Bone marrow (tissue), 2 donors: ENCODE measurements around the gene PDE6D.

Source experiments
- DNase-seq, 2 donors: peaks; one replicate each; lab custom pipeline; 2025; lab: John Stamatoyannopoulos, UW

PDE6D gene

GRCh38 chr2:231706731-231707624, 74.1 kb downstream of the PDE6D start:
- peak; percentile 96 to 99 for DNase-seq

DNA sequence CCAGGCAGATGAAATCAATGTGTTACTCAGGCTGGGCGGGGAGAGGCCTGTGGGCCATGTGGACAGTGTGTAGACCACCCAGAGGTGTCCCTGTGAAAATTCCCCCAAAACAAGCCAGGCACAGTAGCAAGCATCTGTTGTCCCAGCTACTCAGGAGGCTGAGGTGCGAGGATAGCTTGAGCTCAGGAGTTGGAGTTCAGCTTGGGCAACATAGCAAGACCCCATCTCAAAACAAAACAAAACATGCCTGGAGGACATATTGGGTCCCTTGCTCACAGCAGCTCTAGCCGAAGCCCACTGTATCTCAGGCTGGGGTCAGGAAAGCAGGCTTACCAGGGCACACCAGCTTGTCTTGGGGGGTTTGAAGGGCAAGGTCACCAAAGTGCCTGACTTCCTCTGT, 77.1 kb downstream of the PDE6D start:
- no peak for DNase-seq

DNA sequence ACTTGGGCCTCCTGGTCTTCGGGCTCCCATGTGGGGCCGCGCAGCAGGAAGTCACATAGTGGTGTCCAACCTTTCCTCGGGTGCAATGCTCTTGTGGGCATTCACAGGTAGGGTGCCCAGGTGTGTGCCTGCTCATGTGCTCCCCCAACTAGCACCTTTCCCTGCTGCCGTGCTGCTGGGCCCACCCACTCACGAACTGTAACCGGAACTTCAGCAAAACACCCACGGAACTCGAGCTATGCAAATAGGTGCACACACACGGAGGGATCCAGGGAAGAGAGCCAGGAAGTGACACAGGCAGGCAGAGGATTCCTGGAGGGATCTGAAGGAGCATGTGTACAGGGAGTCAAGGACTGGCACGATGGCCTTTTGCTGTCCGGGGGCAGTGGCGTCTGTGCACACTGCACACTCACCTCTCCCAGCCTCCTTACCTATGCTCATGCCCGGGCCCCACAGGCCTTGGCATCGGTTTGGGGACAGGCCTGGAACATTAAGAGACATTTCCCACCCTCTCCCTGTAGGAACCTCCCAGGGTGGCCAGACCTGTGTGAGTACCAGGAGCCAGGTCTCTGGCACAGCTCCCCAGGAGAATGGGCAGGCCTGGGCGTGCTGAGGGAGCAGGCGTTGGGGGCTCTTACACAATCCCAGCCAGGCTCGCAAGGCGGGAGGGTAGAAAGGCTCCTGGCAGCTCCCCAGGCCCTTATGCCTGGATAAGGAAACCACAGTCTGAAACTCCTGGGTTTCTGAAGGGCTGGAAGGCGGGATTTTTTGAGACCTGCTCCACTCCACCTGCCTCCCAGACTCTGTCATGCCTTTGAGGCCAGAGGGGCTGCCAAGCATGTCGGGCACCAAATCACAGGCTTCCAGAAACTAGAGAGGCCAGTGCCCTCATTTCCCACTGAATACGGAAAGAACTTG, 79.4 kb downstream of the PDE6D start:
- no peak for DNase-seq

- no peak for DNase-seq
These were observed 82.1 kb downstream of the PDE6D start for GRCh38 chr2:231699006-231699405.

DNA sequence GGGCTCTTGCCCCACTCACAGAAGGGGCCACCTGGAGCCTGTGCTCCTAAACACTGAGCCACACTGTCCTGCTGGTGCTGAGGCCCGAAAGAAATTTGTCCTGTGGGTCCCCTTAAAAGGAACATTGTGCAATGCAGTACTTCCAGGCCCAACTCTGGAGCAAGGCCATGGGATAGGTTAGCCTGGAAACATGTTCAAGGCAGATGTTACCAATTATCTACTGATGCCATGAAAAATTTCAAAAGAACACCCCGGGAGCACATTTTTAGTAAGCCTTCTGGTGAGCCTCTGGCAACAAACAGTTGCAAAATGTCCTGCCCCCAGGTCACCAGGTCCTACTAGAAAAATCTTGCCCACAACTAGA, 85.1 kb downstream of the PDE6D start:
- DNase-seq = no peak

GRCh38 chr2:231693956-231694355, 87.1 kb downstream of the PDE6D start:
- DNase-seq = no peak

DNA sequence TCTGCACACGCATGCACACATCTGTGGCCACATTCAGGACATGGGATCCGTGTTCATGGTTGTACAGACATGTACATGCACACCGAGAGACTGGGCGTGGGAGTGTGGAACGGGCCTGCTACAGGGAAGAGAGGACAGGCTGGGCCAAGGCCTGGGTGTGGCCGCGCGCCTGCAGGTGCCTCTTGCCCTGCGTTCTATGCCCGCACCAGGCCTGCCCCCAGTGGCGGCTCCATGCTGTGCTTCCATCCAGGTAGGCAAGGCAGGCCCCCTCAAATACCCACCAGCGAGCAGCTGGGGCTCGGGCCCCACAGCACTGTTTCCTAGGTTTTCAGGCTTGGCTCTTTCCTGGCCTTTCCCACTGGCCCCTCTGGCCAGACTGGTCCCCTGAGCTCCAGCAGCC, 88.2 kb downstream of the PDE6D start:
- DNase-seq = no peak

DNA sequence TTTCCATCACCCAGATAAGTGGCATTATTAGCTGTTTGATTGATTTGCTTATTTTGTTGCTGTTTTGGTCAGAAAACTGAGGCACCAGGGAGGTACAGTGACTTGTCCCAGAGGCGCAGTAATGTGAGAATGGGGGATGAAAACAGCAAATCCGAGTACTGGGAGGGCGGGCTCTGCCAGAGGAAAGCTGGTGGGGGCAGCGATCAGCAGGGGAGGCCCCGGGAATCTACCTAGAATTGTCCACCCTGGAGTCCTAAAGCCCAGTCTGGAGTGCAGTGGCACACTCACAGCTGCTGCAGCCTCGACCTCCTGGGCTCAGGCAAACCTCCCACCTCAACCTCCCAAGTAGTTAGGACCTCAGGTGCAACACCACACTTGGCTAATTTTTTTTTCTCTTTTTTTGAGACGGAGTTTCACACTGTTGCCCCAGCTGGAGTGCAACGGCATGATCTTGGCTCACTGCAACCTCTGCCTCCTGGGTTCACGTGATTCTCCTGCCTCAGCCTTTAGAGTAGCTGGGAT, 89.8 kb downstream of the PDE6D start:
- no peak for DNase-seq

GRCh38 chr2:231689124-231689893, 91.8 kb downstream of the PDE6D start:
- no peak for DNase-seq

DNA sequence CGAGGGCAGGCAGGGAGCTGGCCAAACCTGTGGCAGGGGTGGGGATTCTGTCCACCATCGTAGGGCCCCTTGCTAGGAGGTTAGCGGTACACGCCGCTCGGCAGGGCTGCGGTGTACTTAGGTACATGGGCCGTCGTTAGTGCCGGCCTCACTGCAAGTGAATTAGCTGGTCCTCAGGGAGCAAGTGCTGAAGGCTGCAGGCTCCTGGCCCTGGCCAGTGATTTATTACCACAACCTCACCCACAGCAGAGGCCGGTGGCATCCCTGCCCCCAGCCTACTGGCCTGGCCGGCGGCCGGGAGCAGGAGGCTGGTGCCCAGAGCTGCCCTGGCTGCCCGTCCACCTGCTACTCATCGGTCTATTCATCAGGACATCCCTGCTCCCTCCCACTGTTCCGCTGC, 92.4 kb downstream of the PDE6D start:
- DNase-seq = no peak

GRCh38 chr2:231687961-231688360, 93.1 kb downstream of the PDE6D start:
- no peak for DNase-seq

DNA sequence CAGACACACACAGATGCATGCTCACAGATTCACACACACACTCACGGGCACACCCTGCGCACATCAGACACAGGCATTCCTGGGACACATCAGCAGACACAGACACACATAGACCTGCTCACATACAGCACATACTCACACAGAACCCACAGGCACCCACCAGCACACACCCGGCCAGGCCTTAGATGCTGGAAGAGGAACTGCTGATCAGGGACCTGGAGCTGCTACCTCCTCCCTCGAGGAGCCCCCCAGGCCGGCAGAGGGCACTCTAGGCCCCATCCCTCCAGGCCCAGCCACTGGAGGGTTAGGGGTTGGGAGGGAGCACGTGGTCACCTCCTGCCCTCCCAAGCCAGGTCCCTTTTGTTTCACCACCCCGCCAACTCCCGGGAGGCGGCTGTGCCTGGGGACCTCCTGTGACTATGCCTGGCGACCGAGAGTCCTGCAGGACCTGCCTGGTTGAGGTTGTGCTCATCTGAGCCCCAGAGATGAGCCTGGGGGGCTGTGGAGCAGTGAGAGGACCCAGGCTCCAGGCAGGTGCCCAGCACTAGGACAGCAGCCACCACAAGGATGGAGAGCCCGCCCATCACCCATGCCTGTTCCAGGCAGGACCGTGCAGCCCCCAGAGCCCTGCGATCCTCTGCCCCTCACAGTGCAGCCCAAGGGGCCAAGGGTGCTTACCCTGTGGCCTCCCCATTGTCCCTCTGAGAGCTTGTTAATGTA, 93.8 kb downstream of the PDE6D start:
- peak; percentile 30 to 81 for DNase-seq

GRCh38 chr2:231686192-231687100, 94.6 kb downstream of the PDE6D start:
- no peak for DNase-seq

DNA sequence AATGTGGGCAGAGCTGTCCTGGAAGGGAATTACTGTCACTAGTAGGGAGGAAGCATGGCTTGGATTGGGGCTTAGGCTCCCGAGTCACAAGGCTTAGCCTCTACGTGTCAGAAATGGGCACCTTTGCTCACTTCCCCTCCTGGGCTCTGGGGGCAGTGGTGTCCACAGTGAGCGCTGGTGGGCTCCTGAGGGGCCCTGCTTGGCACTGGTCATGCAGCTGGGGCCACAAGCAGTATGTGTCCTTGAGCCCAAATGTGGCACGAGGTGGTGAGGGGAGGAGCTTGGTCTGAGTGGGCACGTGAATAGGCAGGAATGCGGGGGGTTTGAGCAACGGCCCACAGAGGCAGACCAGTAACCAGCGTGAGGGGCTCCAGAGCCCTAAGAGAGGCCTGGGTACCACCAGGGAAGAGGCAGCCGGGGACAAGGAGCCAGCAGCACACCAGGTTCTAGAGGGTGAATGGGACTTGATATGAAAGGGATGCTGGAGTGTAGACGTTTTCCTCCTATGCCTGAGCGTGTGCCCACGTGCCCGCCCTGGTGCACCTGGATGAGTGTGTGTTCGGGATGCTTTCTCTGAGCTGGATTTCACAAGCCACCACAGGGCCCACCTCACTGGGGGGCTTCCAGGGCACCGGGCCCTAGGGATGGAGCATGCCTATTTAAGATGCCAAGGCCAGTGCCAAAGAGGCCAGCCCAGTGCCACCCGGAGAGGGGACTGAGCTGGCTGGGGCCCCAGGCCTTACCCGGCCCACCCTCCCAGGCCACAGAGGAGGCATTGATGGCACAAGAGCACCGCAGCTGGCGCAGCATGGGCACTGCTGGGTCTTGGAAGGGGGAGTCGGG, 95.5 kb downstream of the PDE6D start:
- no peak for DNase-seq

DNA sequence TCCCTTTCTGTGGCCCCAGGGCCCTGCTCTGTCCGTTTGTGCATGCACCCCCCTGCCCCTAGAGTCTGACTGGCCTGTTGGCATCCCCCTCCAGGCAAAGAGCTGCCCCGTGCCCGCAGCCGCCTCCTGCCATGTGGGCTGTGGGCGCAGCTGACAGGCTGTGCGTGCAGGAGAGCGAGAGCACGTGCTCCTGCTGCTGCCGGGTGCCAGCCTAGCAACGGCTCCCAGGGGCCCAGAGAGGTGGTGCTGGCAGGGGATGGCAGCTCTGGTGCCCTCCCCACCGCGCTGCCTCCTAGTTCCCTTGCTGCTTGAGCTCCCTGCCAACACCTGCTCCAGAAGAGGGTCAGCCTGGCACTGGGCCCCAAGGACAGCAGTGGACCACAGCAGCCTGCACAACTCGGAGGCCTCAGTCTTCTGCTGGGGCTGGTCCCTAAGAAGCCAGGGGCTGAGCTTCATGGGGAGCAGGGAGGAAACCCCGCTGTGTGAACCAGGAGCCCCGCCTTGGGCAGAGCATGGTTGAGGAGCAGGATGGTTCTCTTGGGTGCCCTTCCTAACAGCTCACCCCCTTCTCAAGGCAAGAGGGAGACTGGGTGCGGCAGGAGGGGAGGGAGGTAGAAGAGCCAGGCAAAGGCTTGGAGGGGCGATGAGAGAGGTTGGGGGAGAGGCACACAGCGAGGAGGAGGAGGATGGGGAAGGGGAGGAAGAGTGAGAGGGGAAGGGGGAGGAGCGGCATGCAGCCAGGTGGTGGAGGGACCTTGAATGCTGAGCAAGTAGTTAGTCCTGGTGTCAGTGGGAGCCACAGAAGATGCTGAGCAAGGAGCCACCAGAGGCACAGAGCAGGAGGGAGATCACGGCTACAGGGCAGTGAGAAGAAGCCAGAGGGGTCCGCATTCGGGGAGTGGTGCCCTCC, 96.5 kb downstream of the PDE6D start:
- no peak for DNase-seq

DNA sequence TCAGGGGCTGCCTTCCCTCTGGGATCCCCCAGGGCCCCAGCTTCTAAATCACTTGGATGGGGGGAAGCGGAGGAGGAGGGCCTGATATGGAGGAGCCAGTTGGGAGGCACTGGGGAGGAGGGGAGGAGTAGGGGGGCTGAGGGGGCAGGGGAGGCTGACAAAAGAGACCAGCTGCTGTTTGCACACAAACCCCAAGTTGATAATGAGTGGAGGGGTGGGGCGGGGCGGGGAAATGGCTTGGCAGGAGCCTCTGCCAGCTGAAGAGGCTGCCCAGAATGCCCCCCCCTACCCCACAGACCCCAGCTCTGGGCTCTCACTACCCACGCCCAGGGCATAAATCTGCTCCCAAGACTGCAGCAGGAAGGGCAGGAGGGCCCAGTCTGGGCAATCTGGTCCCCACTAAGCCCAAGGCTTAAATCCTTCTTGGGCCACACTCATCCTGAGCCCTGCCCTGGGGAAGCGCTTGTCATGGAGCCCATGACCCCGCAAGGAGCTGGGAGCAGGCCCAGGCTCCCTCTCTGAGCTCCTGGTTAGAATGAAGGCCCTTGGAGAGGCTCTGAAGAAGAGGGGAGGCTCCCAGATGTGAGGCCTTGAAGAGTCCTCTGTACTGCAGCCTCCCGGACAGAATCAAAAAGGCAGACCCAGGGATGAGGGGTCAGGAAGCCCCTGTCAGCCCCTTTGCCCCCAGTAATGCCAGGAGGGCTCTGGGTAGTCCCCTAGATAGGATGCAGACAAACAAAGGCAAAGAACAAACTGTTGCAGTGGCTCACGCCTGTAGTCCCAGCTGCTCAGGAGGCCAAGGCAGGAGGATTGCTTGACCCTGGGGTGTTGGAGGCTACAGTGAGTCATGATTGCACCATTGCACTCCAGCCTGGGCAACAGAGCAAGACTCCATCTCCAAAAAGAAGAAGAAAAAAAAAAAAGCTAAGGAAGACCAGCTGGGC, 97.5 kb downstream of the PDE6D start:
- DNase-seq = no peak
